Stimulated activated CD4-positive, alpha-beta T cell treated with anti-CD3 and anti-CD28 coated beads, TNF-alpha, amount 100 ng/mL, for 4 hours (primary cell): ENCODE data around the gene LRPPRC.

Experiments used
- DNase-seq, 3 experiments: peaks; one replicate each; pipeline ENCODE4 v3.0.0-alpha.2; 2020; ENCODE audit warnings: low read depth in 3 of 3

The LRPPRC gene

GRCh38 chr2:43854671-43855070 is 141.1 kb downstream of the LRPPRC start:
- no peak for DNase-seq

- no peak for DNase-seq
These were observed 142.4 kb downstream of the LRPPRC start for GRCh38 chr2:43853141-43854081.

GRCh38 chr2:43852196-43852730 is 143.5 kb downstream of the LRPPRC start:
- no peak for DNase-seq

GRCh38 chr2:43851011-43851980 is 144.5 kb downstream of the LRPPRC start:
- no peak for DNase-seq

- no peak for DNase-seq
These were observed 147.6 kb downstream of the LRPPRC start for GRCh38 chr2:43848214-43848613.

- DNase-seq = no peak
These were observed 149.5 kb downstream of the LRPPRC start for GRCh38 chr2:43846140-43846793.

GRCh38 chr2:43845181-43845580 is 150.6 kb downstream of the LRPPRC start:
- DNase-seq = no peak

GRCh38 chr2:43842866-43843226 is 152.9 kb downstream of the LRPPRC start:
- DNase-seq = no peak

- no peak for DNase-seq
These were observed 153.6 kb downstream of the LRPPRC start for GRCh38 chr2:43841949-43842865.

- DNase-seq = no peak
These were observed 154.8 kb downstream of the LRPPRC start for GRCh38 chr2:43840965-43841364.

- DNase-seq = no peak
These were observed 155.8 kb downstream of the LRPPRC start for GRCh38 chr2:43839776-43840564.

GRCh38 chr2:43838560-43839267 is 157.1 kb downstream of the LRPPRC start, which contains the start of the genes ABCG5 and ABCG8:
ABCG5 (minus strand) TSS chr2:43838839; CDS start chr2:43838679, 160 bp downstream.
ABCG8 (plus strand) TSS chr2:43838971; CDS start chr2:43839054, 83 bp downstream.
- DNase-seq = no peak

GRCh38 chr2:43837831-43838559 is 157.8 kb downstream of the LRPPRC start:
- no peak for DNase-seq

GRCh38 chr2:43837033-43837432 is 158.8 kb downstream of the LRPPRC start:
- DNase-seq = no peak
